ENCODE measurements around the gene CNTNAP5.

Gene CNTNAP5

DNA sequence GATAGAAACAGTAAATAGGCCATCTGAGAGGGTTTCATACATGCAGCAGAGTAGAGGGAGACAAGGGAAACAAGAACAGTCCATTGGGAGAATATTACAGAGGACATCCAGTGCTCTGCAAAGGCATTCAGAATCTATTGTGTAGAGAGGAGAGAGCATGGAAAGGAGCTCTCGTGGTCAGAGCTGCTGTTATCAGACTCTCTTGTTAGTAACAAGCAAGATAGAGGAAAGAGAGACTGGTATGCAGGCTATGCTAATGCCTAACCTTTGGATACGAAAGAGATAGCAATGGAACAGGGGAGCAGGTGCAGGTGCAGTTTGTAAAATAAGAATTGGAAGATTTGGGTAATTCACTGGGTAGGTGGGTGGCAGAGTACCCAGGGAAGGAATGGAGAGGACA lies 855.9 kb downstream of the CNTNAP5 start:
- no peak for DNase-seq
- H3K27me3 ChIP-seq (replicated peaks; ENCODE audit: insufficient read depth, low read length): no peaks in the 10 kb centered on the region
- H3K4me1 ChIP-seq (ENCODE audit: low read length): no peaks in the 10 kb centered on the region
- no peaks in the 10 kb centered on the region for H3K36me3 ChIP-seq (replicated peaks; ENCODE audit: insufficient read depth, low read length)
- TF ChIP-seq, protein P1, sequence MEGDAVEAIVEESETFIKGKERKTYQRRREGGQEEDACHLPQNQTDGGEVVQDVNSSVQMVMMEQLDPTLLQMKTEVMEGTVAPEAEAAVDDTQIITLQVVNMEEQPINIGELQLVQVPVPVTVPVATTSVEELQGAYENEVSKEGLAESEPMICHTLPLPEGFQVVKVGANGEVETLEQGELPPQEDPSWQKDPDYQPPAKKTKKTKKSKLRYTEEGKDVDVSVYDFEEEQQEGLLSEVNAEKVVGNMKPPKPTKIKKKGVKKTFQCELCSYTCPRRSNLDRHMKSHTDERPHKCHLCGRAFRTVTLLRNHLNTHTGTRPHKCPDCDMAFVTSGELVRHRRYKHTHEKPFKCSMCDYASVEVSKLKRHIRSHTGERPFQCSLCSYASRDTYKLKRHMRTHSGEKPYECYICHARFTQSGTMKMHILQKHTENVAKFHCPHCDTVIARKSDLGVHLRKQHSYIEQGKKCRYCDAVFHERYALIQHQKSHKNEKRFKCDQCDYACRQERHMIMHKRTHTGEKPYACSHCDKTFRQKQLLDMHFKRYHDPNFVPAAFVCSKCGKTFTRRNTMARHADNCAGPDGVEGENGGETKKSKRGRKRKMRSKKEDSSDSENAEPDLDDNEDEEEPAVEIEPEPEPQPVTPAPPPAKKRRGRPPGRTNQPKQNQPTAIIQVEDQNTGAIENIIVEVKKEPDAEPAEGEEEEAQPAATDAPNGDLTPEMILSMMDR (IDR thresholded peaks at IDR 0.05; ENCODE audit: low read length): no peak
- TF ChIP-seq EZH2 (optimal IDR thresholded peaks at IDR 0.05; ENCODE audit: low read depth, low read length) (no peak), EZH2phosphoT487 (IDR thresholded peaks at IDR 0.05; ENCODE audit: low read length) (no peak)
- no peaks in the 10 kb centered on the region for H3K9me3 ChIP-seq (replicated peaks; ENCODE audit: insufficient read depth, low read length)
- no peaks in the 10 kb centered on the region for H3K79me2 ChIP-seq (ENCODE audit: low read length)
- no peak overlapping the region for H3K4me2 ChIP-seq (ENCODE audit: low read depth, low read length)
- no peaks in the 10 kb centered on the region for H4K20me1 ChIP-seq (ENCODE audit: insufficient read depth, low read length)
- no peak overlapping the region for H3K9ac ChIP-seq (ENCODE audit: low read length)
- H3K9me2 ChIP-seq (replicated peaks; ENCODE audit: insufficient read depth, low read length): no peaks in the 10 kb centered on the region
- no peak overlapping the region for H3K27ac ChIP-seq (ENCODE audit: low read length)
- no peaks in the 10 kb centered on the region for H3F3A ChIP-seq (ENCODE audit: insufficient read depth, low read length)
- H2AFZ ChIP-seq (ENCODE audit: low read length): no peak overlapping the region
- H3K4me3 ChIP-seq (ENCODE audit: low read length): no peak overlapping the region

DNA sequence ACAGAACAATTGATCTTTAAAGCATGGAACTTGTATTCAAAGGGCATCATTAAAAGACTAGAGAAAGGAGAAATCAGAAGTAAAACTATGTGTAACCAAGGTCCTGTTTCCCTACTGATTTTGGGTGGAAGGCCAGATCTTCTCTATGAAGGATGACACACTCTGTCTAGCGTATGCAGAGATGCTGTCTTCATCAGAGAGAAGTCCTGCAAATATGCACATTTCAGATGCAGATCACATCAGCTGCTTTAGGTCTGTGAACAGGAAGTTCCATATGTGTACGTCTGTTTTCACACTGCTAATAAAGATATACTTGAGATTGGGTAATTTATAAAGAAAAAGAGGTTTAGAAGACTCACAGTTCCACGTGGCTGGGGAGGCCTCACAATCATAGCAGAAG lies 857.3 kb downstream of the CNTNAP5 start:
- Histone ChIP-seq H3F3A (ENCODE audit: insufficient read depth, low read length) (no peaks in the 10 kb centered on the region), H3K9me2 (replicated peaks; ENCODE audit: insufficient read depth, low read length) (no peaks in the 10 kb centered on the region), H2AFZ (ENCODE audit: low read length) (no peak overlapping the region), H3K27ac (ENCODE audit: low read length) (no peak overlapping the region), H3K4me3 (ENCODE audit: low read length) (no peak overlapping the region), H3K79me2 (ENCODE audit: low read length) (no peaks in the 10 kb centered on the region), H3K9me3 (replicated peaks; ENCODE audit: insufficient read depth, low read length) (no peaks in the 10 kb centered on the region), H3K4me2 (ENCODE audit: low read depth, low read length) (no peak overlapping the region), H4K20me1 (ENCODE audit: insufficient read depth, low read length) (no peaks in the 10 kb centered on the region), H3K27me3 (replicated peaks; ENCODE audit: insufficient read depth, low read length) (no peaks in the 10 kb centered on the region), H3K36me3 (replicated peaks; ENCODE audit: insufficient read depth, low read length) (no peaks in the 10 kb centered on the region), H3K9ac (ENCODE audit: low read length) (no peak overlapping the region), H3K4me1 (ENCODE audit: low read length) (no peaks in the 10 kb centered on the region)
- DNase-seq: no peak
- no peak for TF ChIP-seq EZH2 (optimal IDR thresholded peaks at IDR 0.05; ENCODE audit: low read depth, low read length)
- TF ChIP-seq EZH2phosphoT487 (IDR thresholded peaks at IDR 0.05; ENCODE audit: low read length): no peak
- TF ChIP-seq, protein P1 (IDR thresholded peaks at IDR 0.05; ENCODE audit: low read length): no peak

DNA sequence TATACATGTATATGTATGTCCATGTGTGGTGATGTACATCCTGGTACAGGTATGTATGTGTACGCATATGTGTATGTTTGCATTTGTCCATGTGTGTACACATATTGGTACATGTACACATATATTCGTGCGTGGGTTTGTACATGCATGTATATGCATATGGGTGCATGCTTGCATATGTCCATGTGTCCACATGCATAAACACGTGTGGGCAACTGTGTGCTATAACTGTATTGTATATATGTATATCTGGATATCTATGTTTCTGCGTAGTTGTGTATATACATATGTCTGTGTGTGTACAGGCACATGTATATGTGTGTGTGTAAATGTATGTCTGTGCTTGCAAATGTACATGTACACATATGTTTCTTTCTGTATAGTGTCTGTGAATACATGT lies 858.5 kb downstream of the CNTNAP5 start:
- Histone ChIP-seq H3K79me2 (ENCODE audit: low read length) (no peaks in the 10 kb centered on the region), H3K9me2 (replicated peaks; ENCODE audit: insufficient read depth, low read length) (no peaks in the 10 kb centered on the region), H3K4me1 (ENCODE audit: low read length) (no peaks in the 10 kb centered on the region), H3K9me3 (replicated peaks; ENCODE audit: insufficient read depth, low read length) (no peaks in the 10 kb centered on the region), H3K9ac (ENCODE audit: low read length) (no peak overlapping the region), H3F3A (ENCODE audit: insufficient read depth, low read length) (no peaks in the 10 kb centered on the region), H3K4me2 (ENCODE audit: low read depth, low read length) (no peak overlapping the region), H2AFZ (ENCODE audit: low read length) (no peak overlapping the region), H3K4me3 (ENCODE audit: low read length) (no peak overlapping the region), H3K27me3 (replicated peaks; ENCODE audit: insufficient read depth, low read length) (no peaks in the 10 kb centered on the region), H4K20me1 (ENCODE audit: insufficient read depth, low read length) (no peaks in the 10 kb centered on the region), H3K27ac (ENCODE audit: low read length) (no peak overlapping the region), H3K36me3 (replicated peaks; ENCODE audit: insufficient read depth, low read length) (no peaks in the 10 kb centered on the region)
- TF ChIP-seq, protein P1 (IDR thresholded peaks at IDR 0.05; ENCODE audit: low read length): no peak
- TF ChIP-seq EZH2phosphoT487 (IDR thresholded peaks at IDR 0.05; ENCODE audit: low read length) (no peak), EZH2 (optimal IDR thresholded peaks at IDR 0.05; ENCODE audit: low read depth, low read length) (no peak)
- no peak for DNase-seq

Measured in MM.1S (cell line).